IPS DF 6.9 (cell line): Measurements from ENCODE around the gene FFAR1.

Experiments
- DNase-seq: peaks from one replicate; pipeline ENCODE4 v3.0.0-alpha.2; 2013; ENCODE audit warnings: low read depth, low spot score
- H3K27ac ChIP-seq: one replicate; pipeline ENCODE4 v1.5.1; 2013; ENCODE audit warnings: low read length, control low read depth
- H3K27me3 ChIP-seq: 2 replicates; pipeline ENCODE4 v1.6.1; 2013; ENCODE audit warnings: mild to moderate bottlenecking, low read length; ENCODE audit not compliant: control insufficient read depth, insufficient read depth
- H3K36me3 ChIP-seq: 2 replicates; pipeline ENCODE4 v1.6.1; 2013; ENCODE audit warnings: low read length; ENCODE audit not compliant: control insufficient read depth, insufficient read depth
- H3K4me1 ChIP-seq: 2 replicates; pipeline ENCODE4 v1.6.1; 2013; ENCODE audit warnings: low read length; ENCODE audit not compliant: control insufficient read depth, insufficient read depth
- H3K4me3 ChIP-seq: 2 replicates; pipeline ENCODE4 v1.5.1; 2013; ENCODE audit warnings: mild to moderate bottlenecking, low read length
- H3K9me3 ChIP-seq: 2 replicates; pipeline ENCODE4 v1.6.1; 2013; ENCODE audit warnings: low read length, inconsistent platforms; ENCODE audit not compliant: control insufficient read depth, insufficient read depth
- WGBS: extraction: QIAGEN DNeasy Blood & Tissue Kit; methylation state at CpG from one replicate; pipeline ENCODE4 v1.1.7; 2013; ENCODE audit warnings: mixed read lengths, missing lambda C conversion rate; ENCODE audit not compliant: insufficient read length, insufficient coverage; 5-methylcytosine and 5-hydroxymethylcytosine counted together

Gene FFAR1

GRCh38 chr19:35329323-35329722 is 18.4 kb upstream of the FFAR1 start:
- no peak overlapping the region for H3K4me3 ChIP-seq
- H3K4me1 ChIP-seq: peaks cover 1% of the 10 kb centered on the region; the same call in 1 of the 2 replicates
- WGBS: no CpG with 5 or more reads among the region's 4 CpGs
- H3K27me3 ChIP-seq: no peaks in the 10 kb centered on the region
- DNase-seq: no peak
- no peaks in the 10 kb centered on the region for H3K36me3 ChIP-seq
- no peak overlapping the region for H3K27ac ChIP-seq
- H3K9me3 ChIP-seq: no peaks in the 10 kb centered on the region

- no CpG with 5 or more reads among the region's 7 CpGs for whole genome bisulfite sequencing
- no peak overlapping the region for H3K4me3 ChIP-seq
- H3K4me1 ChIP-seq: peaks cover 1% of the 10 kb centered on the region; the same call in 1 of the 2 replicates
- no peaks in the 10 kb centered on the region for H3K36me3 ChIP-seq
- H3K27ac ChIP-seq: no peak overlapping the region
- DNase-seq: no peak
- no peaks in the 10 kb centered on the region for H3K27me3 ChIP-seq
- H3K9me3 ChIP-seq: no peaks in the 10 kb centered on the region
These were observed 17.2 kb upstream of the FFAR1 start for GRCh38 chr19:35330475-35330874.

- no peak overlapping the region for H3K4me3 ChIP-seq
- peaks cover 1% of the 10 kb centered on the region; the same call in 1 of the 2 replicates for H3K4me1 ChIP-seq
- no CpG with 5 or more reads among the region's 14 CpGs for WGBS
- H3K9me3 ChIP-seq: no peaks in the 10 kb centered on the region
- DNase-seq: no peak
- no peaks in the 10 kb centered on the region for H3K36me3 ChIP-seq
- H3K27ac ChIP-seq: no peak overlapping the region
- no peaks in the 10 kb centered on the region for H3K27me3 ChIP-seq
These were observed 16.0 kb upstream of the FFAR1 start for GRCh38 chr19:35331551-35332214.

GRCh38 chr19:35332817-35333216 is 14.9 kb upstream of the FFAR1 start:
- no peak for DNase-seq
- Histone ChIP-seq H3K27me3 (no peaks in the 10 kb centered on the region), H3K9me3 (no peaks in the 10 kb centered on the region), H3K36me3 (no peaks in the 10 kb centered on the region), H3K4me3 (no peak overlapping the region), H3K4me1 (peaks cover 1% of the 10 kb centered on the region; the same call in 1 of the 2 replicates), H3K27ac (no peak overlapping the region)
- no CpG with 5 or more reads among the region's 12 CpGs for WGBS

- DNase-seq: no peak
- no peaks in the 10 kb centered on the region for H3K27me3 ChIP-seq
- H3K4me3 ChIP-seq: no peak overlapping the region
- no peak overlapping the region for H3K27ac ChIP-seq
- H3K9me3 ChIP-seq: no peaks in the 10 kb centered on the region
- no peaks in the 10 kb centered on the region for H3K4me1 ChIP-seq
- H3K36me3 ChIP-seq: no peaks in the 10 kb centered on the region
- no CpG with 5 or more reads among the region's 10 CpGs for WGBS
These were observed 13.5 kb upstream of the FFAR1 start for GRCh38 chr19:35334144-35334753.

GRCh38 chr19:35336166-35336955 is 11.3 kb upstream of the FFAR1 start:
- no peaks in the 10 kb centered on the region for H3K27me3 ChIP-seq
- H3K4me3 ChIP-seq: no peak overlapping the region
- no peaks in the 10 kb centered on the region for H3K4me1 ChIP-seq
- no peaks in the 10 kb centered on the region for H3K36me3 ChIP-seq
- no CpG with 5 or more reads among the region's 21 CpGs for WGBS
- DNase-seq: no peak
- no peaks in the 10 kb centered on the region for H3K9me3 ChIP-seq
- no peak overlapping the region for H3K27ac ChIP-seq

- H3K9me3 ChIP-seq: no peaks in the 10 kb centered on the region
- H3K4me3 ChIP-seq: no peak overlapping the region
- no peak for DNase-seq
- WGBS: no CpG with 5 or more reads among the region's 25 CpGs
- H3K4me1 ChIP-seq: no peaks in the 10 kb centered on the region
- no peaks in the 10 kb centered on the region for H3K27me3 ChIP-seq
- no peak overlapping the region for H3K27ac ChIP-seq
- H3K36me3 ChIP-seq: no peaks in the 10 kb centered on the region
These were observed 10.4 kb upstream of the FFAR1 start for GRCh38 chr19:35337097-35337983.

GRCh38 chr19:35337984-35338296 is 9.8 kb upstream of the FFAR1 start:
- no peaks in the 10 kb centered on the region for H3K9me3 ChIP-seq
- H3K4me1 ChIP-seq: no peaks in the 10 kb centered on the region
- H3K27ac ChIP-seq: no peak overlapping the region
- WGBS: no CpG with 5 or more reads among the region's 13 CpGs
- DNase-seq: no peak
- no peaks in the 10 kb centered on the region for H3K36me3 ChIP-seq
- no peaks in the 10 kb centered on the region for H3K27me3 ChIP-seq
- no peak overlapping the region for H3K4me3 ChIP-seq

GRCh38 chr19:35340431-35340830 is 7.3 kb upstream of the FFAR1 start:
- Histone ChIP-seq H3K4me1 (no peaks in the 10 kb centered on the region), H3K9me3 (no peaks in the 10 kb centered on the region), H3K4me3 (no peak overlapping the region), H3K27me3 (no peaks in the 10 kb centered on the region), H3K27ac (no peak overlapping the region), H3K36me3 (no peaks in the 10 kb centered on the region)
- WGBS: no CpG with 5 or more reads among the region's 11 CpGs
- no peak for DNase-seq

- H3K4me3 ChIP-seq: no peak overlapping the region
- no peaks in the 10 kb centered on the region for H3K9me3 ChIP-seq
- no peak overlapping the region for H3K27ac ChIP-seq
- no peaks in the 10 kb centered on the region for H3K27me3 ChIP-seq
- H3K36me3 ChIP-seq: no peaks in the 10 kb centered on the region
- H3K4me1 ChIP-seq: no peaks in the 10 kb centered on the region
- WGBS: no CpG with 5 or more reads among the region's 16 CpGs
- no peak for DNase-seq
These were observed 6.7 kb upstream of the FFAR1 start for GRCh38 chr19:35341006-35341405.
